IMR-90 (cell line): ENCODE measurements around the gene POMT2. TPM values are rescaled to one million over a fixed set of nuclear protein-coding genes. Genes with fewer than 3 reads are reported as not detected.

Source experiments
- ATAC-seq: fragments of 200-7000 bp; cut with Tn5 transposase; 2 replicates; pipeline ENCODE4 v1.9.1; 2020; ENCODE audit warnings: low read depth, mild to moderate bottlenecking, moderate library complexity
- BruUV-seq: library from RNA; stranded (reverse); fragments of 400-500 nt; replicated peaks from 2 replicates; lab custom pipeline; 2021; lab: Mats Ljungman, UMichigan
- CTCF ChIA-PET: fragments of 300-600 bp; formaldehyde crosslinking; extraction: SDS; loops from one replicate; lab custom pipeline; 2021; ENCODE audit warnings: antibody characterized with exemption; lab: Yijun Ruan, JAX
- POLR2A ChIA-PET: fragments of 300-600 bp; sonication (Branson Sonifier 250); formaldehyde crosslinking; loops from one replicate; lab custom pipeline; 2022; ENCODE audit warnings: antibody characterized with exemption; ENCODE audit not compliant: unreplicated experiment; lab: Charles Lee
- DNase-seq: peaks from one replicate; pipeline ENCODE4 v3.0.0; 2013
- H2AFZ ChIP-seq: replicated peaks from 2 replicates; pipeline ENCODE3; 2013; ENCODE audit warnings: low read length, mild to moderate bottlenecking; ENCODE audit not compliant: poor library complexity
- H2AK5ac ChIP-seq: 2 replicates; pipeline ENCODE4 v1.6.1; 2013; ENCODE audit warnings: low read depth, low read length, inconsistent platforms
- H2AK9ac ChIP-seq: replicated peaks from 2 replicates; pipeline ENCODE3; 2013; ENCODE audit warnings: mild to moderate bottlenecking, low read depth, low read length, moderate library complexity; ENCODE audit not compliant: poor library complexity
- H2BK120ac ChIP-seq: 2 replicates; pipeline ENCODE4 v1.6.1; 2013; ENCODE audit warnings: low read depth, low read length, inconsistent platforms
- H2BK15ac ChIP-seq: 3 replicates; pipeline ENCODE4 v1.6.1; 2013; ENCODE audit warnings: low read depth, low read length, inconsistent platforms
- H2BK20ac ChIP-seq: 2 replicates; pipeline ENCODE4 v1.6.1; 2013; ENCODE audit warnings: low read depth, mild to moderate bottlenecking, inconsistent platforms, low read length, moderate library complexity
- H2BK5ac ChIP-seq: 2 replicates; pipeline ENCODE4 v1.6.1; 2013; ENCODE audit warnings: mild to moderate bottlenecking, low read depth, low read length, inconsistent platforms; ENCODE audit not compliant: poor library complexity, severe bottlenecking
- H3K14ac ChIP-seq: replicated peaks from 2 replicates; pipeline ENCODE4 v1.6.1; 2013; ENCODE audit warnings: low read depth, low read length, inconsistent platforms
- H3K18ac ChIP-seq: 2 replicates; pipeline ENCODE4 v1.6.1; 2013; ENCODE audit warnings: low read depth, low read length, control low read depth
- H3K23ac ChIP-seq: 2 replicates; pipeline ENCODE4 v1.6.1; 2013; ENCODE audit warnings: low read depth, low read length, inconsistent platforms
- H3K27ac ChIP-seq: 2 replicates; pipeline ENCODE4 v1.5.1; 2013; ENCODE audit warnings: mild to moderate bottlenecking, control low read depth, low read length; ENCODE audit not compliant: insufficient read depth
- H3K27me3 ChIP-seq: 2 replicates; pipeline ENCODE4 v1.6.1; 2013; ENCODE audit warnings: low read length; ENCODE audit not compliant: control insufficient read depth, insufficient read depth
- H3K36me3 ChIP-seq: 2 replicates; pipeline ENCODE4 v1.6.1; 2013; ENCODE audit warnings: low read length, mixed read lengths; ENCODE audit not compliant: control insufficient read depth, insufficient read depth
- H3K4ac ChIP-seq: 2 replicates; pipeline ENCODE4 v1.6.1; 2013; ENCODE audit warnings: low read depth, low read length, inconsistent platforms
- H3K4me1 ChIP-seq: 2 replicates; pipeline ENCODE4 v1.6.1; 2013; ENCODE audit warnings: low read length, mixed read lengths; ENCODE audit not compliant: control insufficient read depth, insufficient read depth
- H3K4me2 ChIP-seq: 2 replicates; pipeline ENCODE4 v1.6.1; 2013; ENCODE audit warnings: low read depth, mild to moderate bottlenecking, control low read depth, low read length, moderate library complexity
- H3K4me3 ChIP-seq: 2 replicates; pipeline ENCODE4 v1.5.1; 2013; ENCODE audit warnings: low read depth, mild to moderate bottlenecking, control low read depth, low read length, moderate library complexity; ENCODE audit not compliant: insufficient read depth
- H3K56ac ChIP-seq: 2 replicates; pipeline ENCODE4 v1.6.1; 2013; ENCODE audit warnings: low read length, inconsistent platforms; ENCODE audit not compliant: insufficient read depth; ENCODE audit errors: extremely low read depth
- H3K79me1 ChIP-seq, 2 experiments: 2 replicates each; pipeline ENCODE4 v1.6.1; 2013; ENCODE audit warnings: low read length in 2 of 2, inconsistent platforms in 1 of 2, low read depth in 1 of 2
- H3K9ac ChIP-seq: 2 replicates; pipeline ENCODE4 v1.6.1; 2013; ENCODE audit warnings: low read depth, low read length, control low read depth
- H3K9me1 ChIP-seq: 2 replicates; pipeline ENCODE4 v1.6.1; 2013; ENCODE audit warnings: low read length, inconsistent platforms; ENCODE audit not compliant: insufficient read depth
- H3K9me3 ChIP-seq: 2 replicates; pipeline ENCODE4 v1.6.1; 2013; ENCODE audit warnings: low read length; ENCODE audit not compliant: control insufficient read depth, insufficient read depth
- H4K20me1 ChIP-seq: 2 replicates; pipeline ENCODE4 v1.6.1; 2013; ENCODE audit warnings: low read length, inconsistent platforms; ENCODE audit not compliant: insufficient read depth
- H4K5ac ChIP-seq: 2 replicates; pipeline ENCODE4 v1.6.1; 2013; ENCODE audit warnings: mild to moderate bottlenecking, low read depth, low read length, control low read depth
- H4K8ac ChIP-seq, 2 experiments: 2 replicates each; pipeline ENCODE4 v1.6.1; 2013; ENCODE audit warnings: low read depth in 2 of 2, low read length in 2 of 2, control low read depth in 1 of 2, inconsistent platforms in 1 of 2
- H4K91ac ChIP-seq: 2 replicates; pipeline ENCODE4 v1.6.1; 2013; ENCODE audit warnings: low read depth, low read length, inconsistent platforms; ENCODE audit not compliant: insufficient read depth
- BHLHE40 ChIP-seq: fragments of 150-350 bp; IDR thresholded peaks from 2 replicates; pipeline ENCODE4 v1.6.1; 2016; ENCODE audit warnings: mild to moderate bottlenecking, low read depth, low read length
- CEBPB ChIP-seq: IDR thresholded peaks from 2 replicates; pipeline ENCODE4 v1.6.1; 2012; ENCODE audit warnings: low read depth, low read length, improper control_type of control experiment
- CHD1 ChIP-seq: IDR thresholded peaks from 2 replicates; pipeline ENCODE4 v1.6.1; 2012; ENCODE audit warnings: low read depth, low read length, improper control_type of control experiment
- ELK1 ChIP-seq: fragments of 150-350 bp; IDR thresholded peaks from 2 replicates; pipeline ENCODE4 v1.6.1; 2016; ENCODE audit warnings: low read depth, mild to moderate bottlenecking, low read length, moderate library complexity, borderline replicate concordance
- FOS ChIP-seq: fragments of 150-350 bp; IDR thresholded peaks from 2 replicates; pipeline ENCODE4 v1.6.1; 2016; ENCODE audit warnings: low read depth, low read length
- MAFK ChIP-seq: IDR thresholded peaks from 2 replicates; pipeline ENCODE4 v1.6.1; 2012; ENCODE audit warnings: low read depth, low read length, improper control_type of control experiment
- MAZ ChIP-seq: IDR thresholded peaks from 2 replicates; pipeline ENCODE4 v1.6.1; 2012; ENCODE audit warnings: low read depth, mild to moderate bottlenecking, low read length, improper control_type of control experiment, moderate library complexity, borderline replicate concordance
- MXI1 ChIP-seq: IDR thresholded peaks from 2 replicates; pipeline ENCODE4 v1.6.1; 2012; ENCODE audit warnings: low read depth, mild to moderate bottlenecking, low read length, moderate library complexity, borderline replicate concordance
- NFE2L2 ChIP-seq: fragments of 150-350 bp; IDR thresholded peaks from 2 replicates; pipeline ENCODE4 v1.6.1; 2016; ENCODE audit warnings: low read depth, mild to moderate bottlenecking, low read length
- POLR2A ChIP-seq: IDR thresholded peaks from 2 replicates; pipeline ENCODE4 v1.6.1; 2012; ENCODE audit warnings: mild to moderate bottlenecking, low read depth, low read length
- RAD21 ChIP-seq: IDR thresholded peaks from 2 replicates; pipeline ENCODE4 v1.6.1; 2012; ENCODE audit warnings: low read length, improper control_type of control experiment
- RCOR1 ChIP-seq: IDR thresholded peaks from 2 replicates; pipeline ENCODE4 v1.6.1; 2012; ENCODE audit warnings: mild to moderate bottlenecking, low read length, improper control_type of control experiment; ENCODE audit not compliant: insufficient replicate concordance
- SMC3 ChIP-seq: fragments of 150-350 bp; IDR thresholded peaks from 2 replicates; pipeline ENCODE4 v1.6.1; 2016; ENCODE audit warnings: low read depth, mild to moderate bottlenecking, antibody characterized with exemption, low read length, moderate library complexity
- WGBS, 2 experiments: methylation state at CpG; one replicate each; pipeline versions ENCODE4 v1.1.5 to v1.1.7; 2013; ENCODE audit warnings: missing lambda C conversion rate in 2 of 2; ENCODE audit not compliant: insufficient read length in 1 of 2; ENCODE audit errors: extremely low coverage in 2 of 2; 5-methylcytosine and 5-hydroxymethylcytosine counted together
- dilution Hi-C: fragments of 300-500 bp; cut with HindIII; formaldehyde crosslinking; loops from one replicate; pipeline ENCODE4 v1.14.3; 2018; ENCODE audit warnings: low sequenced_read_pairs; ENCODE audit not compliant: unreplicated experiment
- in situ Hi-C: fragments of 300-500 bp; cut with MboI; formaldehyde crosslinking; loops from 3 replicates; pipeline ENCODE4 v1.14.3; 2019; ENCODE audit warnings: low sequenced_read_pairs, inconsistent platforms, mixed read lengths
- intact Hi-C: fragments of 100-400 bp; cut with micrococcal nuclease; formaldehyde crosslinking; loops from 2 replicates; pipeline ENCODE4 v1.10.0; 2022
- polyA plus RNA-seq, 3 experiments: library from polyadenylated mRNA; depleted of rRNA; stranded (reverse); fragments of >200 nt; gene quantifications; 2 replicates each; pipeline ENCODE4 v1.2.3, GENCODE V29; 2012; ENCODE audit warnings: low replicate concordance in 1 of 3
- total RNA-seq: library from RNA; depleted of rRNA; stranded (reverse); fragments of >200 nt; gene quantifications from 2 replicates; pipeline ENCODE4 v1.2.3, GENCODE V29; 2012
- TF ChIP-seq, protein P1 (sequence below): fragments of 150-350 bp; IDR thresholded peaks from 2 replicates; pipeline ENCODE4 v1.6.1; 2017; ENCODE audit warnings: mild to moderate bottlenecking, antibody characterized with exemption, low read length, low read depth
- TF ChIP-seq, protein P2 (sequence below): conservative IDR thresholded peaks from 2 replicates; pipeline ENCODE4 v1.5.1; 2012; ENCODE audit warnings: mild to moderate bottlenecking, low read depth, low read length, improper control_type of control experiment

The POMT2 gene
- total and polyA plus RNA-seq, 2 of the 4 experiments (the other 2 are of a cell fraction) = 6.5 to 13.0 TPM

GRCh38 chr14:77279719-77280118 lies 41.0 kb downstream of the POMT2 start:
- Histone ChIP-seq H2AK5ac (no peak overlapping the region), H3K9me1 (no peaks in the 10 kb centered on the region), H2BK20ac (no peak overlapping the region), H2BK120ac (no peak overlapping the region), H3K4me3 (no peak overlapping the region), H3K14ac (no peak overlapping the region), H3K56ac (no peak overlapping the region), H3K27me3 (no peaks in the 10 kb centered on the region), H3K4ac (no peak overlapping the region), H2AFZ (no peak overlapping the region), H3K36me3 (peaks cover 21% of the 10 kb centered on the region), H4K8ac (no peak overlapping the region), H3K9me3 (no peaks in the 10 kb centered on the region), H3K9ac (no peak overlapping the region), H3K4me1 (no peaks in the 10 kb centered on the region), H3K23ac (no peak overlapping the region), H3K27ac (no peak overlapping the region), H2BK15ac (no peak overlapping the region), H2AK9ac (no peak overlapping the region), H4K20me1 (no peaks in the 10 kb centered on the region), H4K5ac (no peak overlapping the region), H4K91ac (no peak overlapping the region), H2BK5ac (no peak overlapping the region), H3K79me1 (no peaks in the 10 kb centered on the region), H3K4me2 (no peak overlapping the region), H3K18ac (no peak overlapping the region)
- ChIA-PET POLR2A (no interaction called here), CTCF (no interaction called here)
- TF ChIP-seq CEBPB = no peak
- no peak for TF ChIP-seq MXI1
- TF ChIP-seq NFE2L2 = no peak
- TF ChIP-seq RCOR1 = no peak
- TF ChIP-seq FOS = no peak
- no peak for TF ChIP-seq CHD1
- TF ChIP-seq, protein P1, sequence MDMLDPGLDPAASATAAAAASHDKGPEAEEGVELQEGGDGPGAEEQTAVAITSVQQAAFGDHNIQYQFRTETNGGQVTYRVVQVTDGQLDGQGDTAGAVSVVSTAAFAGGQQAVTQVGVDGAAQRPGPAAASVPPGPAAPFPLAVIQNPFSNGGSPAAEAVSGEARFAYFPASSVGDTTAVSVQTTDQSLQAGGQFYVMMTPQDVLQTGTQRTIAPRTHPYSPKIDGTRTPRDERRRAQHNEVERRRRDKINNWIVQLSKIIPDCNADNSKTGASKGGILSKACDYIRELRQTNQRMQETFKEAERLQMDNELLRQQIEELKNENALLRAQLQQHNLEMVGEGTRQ = no peak
- no peak for TF ChIP-seq RAD21
- TF ChIP-seq SMC3 = no peak
- no peak for TF ChIP-seq BHLHE40
- no peak for TF ChIP-seq POLR2A
- no peak for TF ChIP-seq MAFK
- no peak for TF ChIP-seq ELK1
- TF ChIP-seq, protein P2, sequence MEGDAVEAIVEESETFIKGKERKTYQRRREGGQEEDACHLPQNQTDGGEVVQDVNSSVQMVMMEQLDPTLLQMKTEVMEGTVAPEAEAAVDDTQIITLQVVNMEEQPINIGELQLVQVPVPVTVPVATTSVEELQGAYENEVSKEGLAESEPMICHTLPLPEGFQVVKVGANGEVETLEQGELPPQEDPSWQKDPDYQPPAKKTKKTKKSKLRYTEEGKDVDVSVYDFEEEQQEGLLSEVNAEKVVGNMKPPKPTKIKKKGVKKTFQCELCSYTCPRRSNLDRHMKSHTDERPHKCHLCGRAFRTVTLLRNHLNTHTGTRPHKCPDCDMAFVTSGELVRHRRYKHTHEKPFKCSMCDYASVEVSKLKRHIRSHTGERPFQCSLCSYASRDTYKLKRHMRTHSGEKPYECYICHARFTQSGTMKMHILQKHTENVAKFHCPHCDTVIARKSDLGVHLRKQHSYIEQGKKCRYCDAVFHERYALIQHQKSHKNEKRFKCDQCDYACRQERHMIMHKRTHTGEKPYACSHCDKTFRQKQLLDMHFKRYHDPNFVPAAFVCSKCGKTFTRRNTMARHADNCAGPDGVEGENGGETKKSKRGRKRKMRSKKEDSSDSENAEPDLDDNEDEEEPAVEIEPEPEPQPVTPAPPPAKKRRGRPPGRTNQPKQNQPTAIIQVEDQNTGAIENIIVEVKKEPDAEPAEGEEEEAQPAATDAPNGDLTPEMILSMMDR = no peak
- TF ChIP-seq MAZ = no peak
- no TSS peak for BruUV-seq
- DNase-seq = no peak
- WGBS, 2 experiments = 73% methylated on average over 2 of the region's 13 CpGs; no CpG with 5 or more reads in 1 of the 2 experiments
- dilution Hi-C loops = no loop called here
- in situ Hi-C loops = no loop called here
- intact Hi-C loops = no loop called here
- no peak for ATAC-seq
